ENCODE measurements around the gene P4HA2. TPM values are rescaled to one million over a fixed set of nuclear protein-coding genes. Genes with fewer than 3 reads are reported as not detected.

P4HA2 gene
- total RNA-seq, 1 donor from 2014 or later = 38.5 TPM

DNA sequence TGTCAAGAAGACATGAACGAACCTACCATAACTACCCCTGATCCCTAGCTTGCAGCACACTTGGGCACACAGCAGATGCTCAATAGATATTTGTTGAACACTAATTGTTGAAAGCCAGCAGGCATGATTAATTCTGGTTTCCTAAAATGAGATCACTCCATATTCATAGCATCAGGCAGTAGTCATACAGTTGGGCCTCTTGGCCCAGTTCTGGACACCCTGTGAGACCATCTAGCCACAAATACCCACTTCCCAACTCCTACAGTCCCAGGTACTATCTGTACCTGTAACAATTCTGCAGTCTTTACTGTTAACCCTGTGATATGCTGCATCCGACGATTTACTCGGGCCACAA is 24.2 kb downstream of the P4HA2 start:
- no peak overlapping the region for H3K27ac Mint-ChIP-seq
- H3K4me3 Mint-ChIP-seq = no peak overlapping the region
- peaks cover 42% of the 10 kb centered on the region for H3K36me3 Mint-ChIP-seq
- no peaks in the 10 kb centered on the region for H3K9me3 Mint-ChIP-seq
- H3K4me1 Mint-ChIP-seq (ENCODE audit: unreplicated experiment) = peaks cover 7% of the 10 kb centered on the region
- TF ChIP-seq, protein P1, sequence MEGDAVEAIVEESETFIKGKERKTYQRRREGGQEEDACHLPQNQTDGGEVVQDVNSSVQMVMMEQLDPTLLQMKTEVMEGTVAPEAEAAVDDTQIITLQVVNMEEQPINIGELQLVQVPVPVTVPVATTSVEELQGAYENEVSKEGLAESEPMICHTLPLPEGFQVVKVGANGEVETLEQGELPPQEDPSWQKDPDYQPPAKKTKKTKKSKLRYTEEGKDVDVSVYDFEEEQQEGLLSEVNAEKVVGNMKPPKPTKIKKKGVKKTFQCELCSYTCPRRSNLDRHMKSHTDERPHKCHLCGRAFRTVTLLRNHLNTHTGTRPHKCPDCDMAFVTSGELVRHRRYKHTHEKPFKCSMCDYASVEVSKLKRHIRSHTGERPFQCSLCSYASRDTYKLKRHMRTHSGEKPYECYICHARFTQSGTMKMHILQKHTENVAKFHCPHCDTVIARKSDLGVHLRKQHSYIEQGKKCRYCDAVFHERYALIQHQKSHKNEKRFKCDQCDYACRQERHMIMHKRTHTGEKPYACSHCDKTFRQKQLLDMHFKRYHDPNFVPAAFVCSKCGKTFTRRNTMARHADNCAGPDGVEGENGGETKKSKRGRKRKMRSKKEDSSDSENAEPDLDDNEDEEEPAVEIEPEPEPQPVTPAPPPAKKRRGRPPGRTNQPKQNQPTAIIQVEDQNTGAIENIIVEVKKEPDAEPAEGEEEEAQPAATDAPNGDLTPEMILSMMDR (conservative IDR thresholded peaks at IDR 0.05) = no peak
- no peaks in the 10 kb centered on the region for H3K27me3 Mint-ChIP-seq
- DNase-seq (ENCODE audit: extremely low spot score, unreplicated experiment) = no peak

DNA sequence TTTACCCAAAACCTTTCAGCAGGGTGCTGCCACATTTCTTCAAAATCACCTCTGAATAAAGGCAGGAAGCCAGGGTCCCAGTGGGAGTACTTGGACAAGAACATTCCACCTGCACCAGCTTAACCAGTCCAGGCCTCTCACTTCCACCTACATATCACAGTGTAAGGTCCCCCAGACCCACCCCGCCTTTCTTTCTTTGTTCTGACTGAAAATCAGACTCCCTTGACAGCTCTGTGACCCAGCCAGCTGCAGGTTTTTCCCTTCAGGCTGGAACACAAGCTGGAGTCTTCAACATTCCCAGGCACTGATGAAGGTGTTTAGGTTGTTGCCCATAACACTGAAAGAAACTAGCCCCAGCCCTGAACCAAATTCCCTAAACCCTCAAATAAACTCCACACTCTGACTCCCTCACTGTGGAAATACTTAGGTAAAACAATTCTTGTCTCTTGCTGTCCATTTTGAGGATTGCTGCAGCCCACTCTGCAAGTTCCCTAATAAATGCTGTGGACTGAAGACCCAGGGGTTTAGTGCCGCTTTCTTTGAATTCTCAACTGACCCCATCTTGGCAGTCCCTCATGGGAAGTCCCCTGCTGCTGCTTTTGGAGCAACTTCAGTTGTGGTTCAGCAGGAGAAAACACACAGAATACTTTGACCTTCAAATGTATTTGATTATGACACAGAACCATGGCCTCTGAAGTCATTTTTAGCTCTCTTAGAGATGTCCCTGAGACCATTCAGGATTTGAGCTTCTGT is 24.8 kb downstream of the P4HA2 start:
- H3K36me3 Mint-ChIP-seq = peaks cover 46% of the 10 kb centered on the region
- no peaks in the 10 kb centered on the region for H3K27me3 Mint-ChIP-seq
- DNase-seq (ENCODE audit: extremely low spot score, unreplicated experiment) = no peak

DNA sequence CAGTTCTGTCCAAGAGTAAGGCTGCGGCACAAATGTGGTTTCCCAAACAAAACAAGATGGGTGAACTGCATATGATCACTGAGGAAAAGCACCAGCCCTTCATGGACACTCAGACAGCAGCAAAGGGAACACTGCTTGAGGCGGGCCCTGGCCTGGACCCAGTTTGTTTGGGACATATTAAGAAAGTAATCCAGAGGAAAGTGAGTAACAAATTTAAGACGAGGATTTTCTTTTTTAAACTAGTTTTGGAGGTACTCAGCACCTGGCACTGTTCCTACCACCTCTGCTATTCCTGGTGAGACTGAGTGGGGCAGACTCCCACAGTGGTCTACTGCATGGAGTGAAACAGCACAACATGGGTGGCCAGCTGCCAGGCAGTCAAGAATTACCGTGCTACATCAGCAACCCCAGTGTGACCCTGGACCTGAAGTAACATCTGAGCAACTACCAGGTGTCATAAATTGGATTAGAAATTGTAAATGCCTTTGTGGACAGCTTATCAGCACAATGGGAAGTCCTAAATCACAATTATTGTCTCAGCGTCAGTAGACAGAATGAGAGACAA is 28.5 kb downstream of the P4HA2 start:
- peak; percentile 20 for DNase-seq (ENCODE audit: extremely low spot score, unreplicated experiment)
- no peak overlapping the region for H3K4me3 Mint-ChIP-seq
- no peak overlapping the region for H3K27ac Mint-ChIP-seq
- H3K27me3 Mint-ChIP-seq = no peaks in the 10 kb centered on the region
- TF ChIP-seq, protein P1 (conservative IDR thresholded peaks at IDR 0.05) = no peak
- H3K9me3 Mint-ChIP-seq = no peaks in the 10 kb centered on the region
- no peaks in the 10 kb centered on the region for H3K4me1 Mint-ChIP-seq (ENCODE audit: unreplicated experiment)
- peaks cover 32% of the 10 kb centered on the region for H3K36me3 Mint-ChIP-seq

More for the DNA sequence above, 24.8 kb downstream of the P4HA2 start:
- peaks cover 4% of the 10 kb centered on the region for H3K4me1 Mint-ChIP-seq (ENCODE audit: unreplicated experiment)
- no peak overlapping the region for H3K27ac Mint-ChIP-seq
- TF ChIP-seq, protein P1 (conservative IDR thresholded peaks at IDR 0.05) = no peak
- no peaks in the 10 kb centered on the region for H3K9me3 Mint-ChIP-seq
- no peak overlapping the region for H3K4me3 Mint-ChIP-seq

DNA sequence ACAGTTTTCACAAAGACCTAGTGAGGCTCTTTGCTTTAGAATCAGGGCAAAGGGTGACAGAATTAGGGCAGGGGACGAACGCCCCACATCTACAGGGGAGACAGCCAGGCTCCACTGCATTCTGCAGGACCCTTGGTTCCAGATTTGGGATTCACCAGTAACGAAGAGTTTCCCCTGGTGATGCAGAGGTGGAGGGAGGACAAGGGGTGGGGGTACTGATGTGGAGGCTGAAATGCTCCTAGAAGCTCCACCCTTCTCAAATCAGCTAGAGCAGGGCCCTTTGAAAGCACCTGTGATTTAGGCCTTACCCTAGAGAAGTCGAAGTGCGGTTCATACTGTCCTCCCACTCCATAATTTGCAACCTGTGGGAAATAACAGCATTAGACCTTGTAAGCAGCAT is 29.1 kb downstream of the P4HA2 start:
- no peak overlapping the region for H3K27ac Mint-ChIP-seq
- H3K4me1 Mint-ChIP-seq (ENCODE audit: unreplicated experiment) = peaks cover 4% of the 10 kb centered on the region
- H3K27me3 Mint-ChIP-seq = no peaks in the 10 kb centered on the region
- TF ChIP-seq, protein P1 (conservative IDR thresholded peaks at IDR 0.05) = no peak
- peak; percentile 13 for DNase-seq (ENCODE audit: extremely low spot score, unreplicated experiment)
- no peaks in the 10 kb centered on the region for H3K9me3 Mint-ChIP-seq
- H3K36me3 Mint-ChIP-seq = peaks cover 33% of the 10 kb centered on the region
- H3K4me3 Mint-ChIP-seq = no peak overlapping the region

DNA sequence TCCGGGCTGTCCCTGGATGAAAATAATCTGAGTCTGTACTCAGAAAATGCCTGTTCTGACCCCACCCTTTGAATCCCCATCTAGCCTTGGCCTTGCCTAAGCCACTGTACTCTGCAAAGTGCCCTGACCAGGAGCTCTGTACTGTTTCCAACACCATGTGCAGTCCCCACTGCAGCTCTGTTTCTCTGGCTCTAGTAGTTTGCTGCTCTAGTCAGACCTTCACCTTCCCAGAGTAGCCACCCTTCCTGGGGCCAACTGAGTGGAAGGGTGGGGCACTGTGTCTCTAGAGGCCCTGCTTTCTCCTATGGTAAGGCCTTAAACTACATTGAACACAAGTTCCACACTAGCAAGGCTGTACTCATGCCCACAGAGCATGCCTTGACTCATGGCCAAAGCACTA is 31.9 kb downstream of the P4HA2 start:
- H3K27me3 Mint-ChIP-seq = no peaks in the 10 kb centered on the region
- H3K9me3 Mint-ChIP-seq = no peaks in the 10 kb centered on the region
- TF ChIP-seq, protein P1 (conservative IDR thresholded peaks at IDR 0.05) = no peak
- H3K27ac Mint-ChIP-seq = no peak overlapping the region
- peaks cover 22% of the 10 kb centered on the region for H3K36me3 Mint-ChIP-seq
- peaks cover 4% of the 10 kb centered on the region for H3K4me1 Mint-ChIP-seq (ENCODE audit: unreplicated experiment)
- DNase-seq (ENCODE audit: extremely low spot score, unreplicated experiment) = peak; percentile 32
- H3K4me3 Mint-ChIP-seq = no peak overlapping the region
